ENCODE data around the gene ASGR2.
"Not testable (repeated sequence)": the region's sequence is repeated elsewhere in the genome, so short reads cannot be mapped to it uniquely, and the experiment has no call there.

ASGR2 gene

GRCh38 chr17:7126386-7126785, 11.8 kb upstream of the ASGR2 start:
- not testable (repeated sequence) for DNase-seq

GRCh38 chr17:7124923-7125322, 10.3 kb upstream of the ASGR2 start:
- DNase-seq, result no peak

- no peak for DNase-seq
Measured at GRCh38 chr17:7123844-7124243, 9.2 kb upstream of the ASGR2 start.

GRCh38 chr17:7122381-7122780, 7.8 kb upstream of the ASGR2 start:
- no peak for DNase-seq

GRCh38 chr17:7120635-7121034, 6.0 kb upstream of the ASGR2 start:
- DNase-seq, result not testable (repeated sequence)

- no peak for DNase-seq
Measured at GRCh38 chr17:7120123-7120522, 5.5 kb upstream of the ASGR2 start.

- no peak for DNase-seq
Measured at GRCh38 chr17:7119314-7119713, 4.7 kb upstream of the ASGR2 start.

- DNase-seq, result peak in 9 of 56 donors; percentile 10 to 32 (median 18)
Measured at GRCh38 chr17:7114875-7115614, 423 bp upstream of the ASGR2 start.

- DNase-seq, result no peak
Measured at GRCh38 chr17:7113273-7114071, 1.1 kb downstream of the ASGR2 start.

GRCh38 chr17:7112510-7113108, 2.0 kb downstream of the ASGR2 start:
- DNase-seq, result no peak

- peak in 1 of 56 donors; percentile 17 for DNase-seq
Measured at GRCh38 chr17:7111784-7112509, 2.7 kb downstream of the ASGR2 start.

- no peak for DNase-seq
Measured at GRCh38 chr17:7110617-7111306, 3.9 kb downstream of the ASGR2 start.

GRCh38 chr17:7109461-7110322, 4.9 kb downstream of the ASGR2 start:
- DNase-seq, result no peak

- no peak for DNase-seq
Measured at GRCh38 chr17:7108981-7109380, 5.6 kb downstream of the ASGR2 start.

GRCh38 chr17:7108560-7108925, 6.1 kb downstream of the ASGR2 start:
- DNase-seq, result no peak

- DNase-seq, result no peak
Measured at GRCh38 chr17:7107795-7108559, 6.6 kb downstream of the ASGR2 start.

- DNase-seq, result no peak
Measured at GRCh38 chr17:7107012-7107754, 7.4 kb downstream of the ASGR2 start.

- no peak for DNase-seq
Measured at GRCh38 chr17:7102421-7102820, 12.2 kb downstream of the ASGR2 start.

- DNase-seq, result no peak
Measured at GRCh38 chr17:7101531-7101930, 13.1 kb downstream of the ASGR2 start.
